Stimulated activated CD4-positive, alpha-beta T cell treated with anti-CD3 and anti-CD28 coated beads, Interleukin-15, amount 100 ng/mL, for 1 hour (primary cell): Measurements from ENCODE around the gene MARCHF3.
"Not testable (repeated sequence)": the region's sequence is repeated elsewhere in the genome, so short reads cannot be mapped to it uniquely, and the experiment has no call there.

Experiments
- DNase-seq, 2 donors: peaks; one replicate each; pipeline ENCODE4 v3.0.0-alpha.2; 2020; ENCODE audit warnings: low read depth in 1 of 2, low spot score in 1 of 2

MARCHF3 gene

GRCh38 chr5:126881821-126882600, 148.3 kb downstream of the MARCHF3 start:
- no peak for DNase-seq

GRCh38 chr5:126878634-126879033, 151.7 kb downstream of the MARCHF3 start:
- DNase-seq, result no peak

GRCh38 chr5:126878085-126878484, 152.3 kb downstream of the MARCHF3 start:
- no peak for DNase-seq

GRCh38 chr5:126877602-126878001, 152.8 kb downstream of the MARCHF3 start:
- DNase-seq, result no peak

DNA sequence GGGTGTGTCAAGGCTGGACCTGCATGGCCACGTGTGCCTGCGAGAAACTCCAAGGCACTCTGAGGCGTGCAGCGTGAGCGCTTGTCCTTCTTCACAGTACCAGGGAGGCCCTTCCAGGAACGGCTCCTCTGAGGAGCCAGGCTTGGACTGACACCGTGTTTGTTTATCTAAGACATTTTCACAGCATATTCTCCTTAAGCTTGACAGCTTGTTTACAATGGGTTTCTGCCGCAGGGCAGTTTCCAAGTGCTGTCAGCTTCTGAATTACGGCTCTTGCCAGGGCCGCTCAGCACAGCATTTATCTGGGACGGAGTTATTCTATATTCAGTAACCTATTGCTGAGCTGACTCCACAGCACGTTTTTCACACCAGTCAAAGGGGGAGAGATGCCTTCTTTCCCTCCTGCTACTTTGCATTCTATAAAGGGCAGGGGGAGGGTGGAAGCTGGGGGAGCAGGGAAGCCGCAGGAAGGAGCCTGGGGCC, 155.0 kb downstream of the MARCHF3 start:
- DNase-seq, result no peak

- no peak for DNase-seq
These were observed 157.6 kb downstream of the MARCHF3 start for GRCh38 chr5:126872561-126873354.

GRCh38 chr5:126871441-126871840, 158.9 kb downstream of the MARCHF3 start:
- no peak for DNase-seq

GRCh38 chr5:126869005-126869451, 161.3 kb downstream of the MARCHF3 start:
- no peak for DNase-seq

DNA sequence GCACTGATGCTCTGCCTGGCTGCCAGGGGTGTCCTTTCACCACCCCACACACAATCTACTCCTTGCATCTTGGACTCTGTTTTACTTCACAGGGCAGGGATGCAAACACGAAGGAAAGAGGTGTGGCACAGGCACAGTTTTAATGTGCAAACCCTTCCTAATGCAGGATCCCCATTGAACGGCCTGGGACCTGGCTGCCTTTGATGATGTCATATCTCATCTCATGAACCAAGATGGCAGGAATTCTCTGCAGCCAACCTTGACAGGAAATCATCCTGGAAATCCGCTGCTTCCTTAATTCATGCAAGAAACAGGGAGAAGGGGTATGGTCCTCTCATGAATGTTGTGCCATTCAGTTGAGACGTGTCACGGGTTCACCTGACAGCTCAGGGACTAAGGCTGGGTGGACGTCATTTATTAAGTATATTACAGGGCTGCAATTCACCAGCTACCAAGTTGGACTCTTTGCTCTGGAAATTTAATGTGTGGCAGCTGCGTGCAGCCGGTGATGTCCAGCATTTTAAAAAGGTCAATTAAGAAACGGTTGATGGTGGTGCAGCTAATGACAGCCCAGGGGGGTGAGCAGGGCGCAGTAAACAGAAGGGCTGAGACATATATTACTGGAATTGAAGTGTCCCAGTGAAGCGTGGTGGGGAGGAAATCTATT, 161.9 kb downstream of the MARCHF3 start:
- no peak for DNase-seq

DNA sequence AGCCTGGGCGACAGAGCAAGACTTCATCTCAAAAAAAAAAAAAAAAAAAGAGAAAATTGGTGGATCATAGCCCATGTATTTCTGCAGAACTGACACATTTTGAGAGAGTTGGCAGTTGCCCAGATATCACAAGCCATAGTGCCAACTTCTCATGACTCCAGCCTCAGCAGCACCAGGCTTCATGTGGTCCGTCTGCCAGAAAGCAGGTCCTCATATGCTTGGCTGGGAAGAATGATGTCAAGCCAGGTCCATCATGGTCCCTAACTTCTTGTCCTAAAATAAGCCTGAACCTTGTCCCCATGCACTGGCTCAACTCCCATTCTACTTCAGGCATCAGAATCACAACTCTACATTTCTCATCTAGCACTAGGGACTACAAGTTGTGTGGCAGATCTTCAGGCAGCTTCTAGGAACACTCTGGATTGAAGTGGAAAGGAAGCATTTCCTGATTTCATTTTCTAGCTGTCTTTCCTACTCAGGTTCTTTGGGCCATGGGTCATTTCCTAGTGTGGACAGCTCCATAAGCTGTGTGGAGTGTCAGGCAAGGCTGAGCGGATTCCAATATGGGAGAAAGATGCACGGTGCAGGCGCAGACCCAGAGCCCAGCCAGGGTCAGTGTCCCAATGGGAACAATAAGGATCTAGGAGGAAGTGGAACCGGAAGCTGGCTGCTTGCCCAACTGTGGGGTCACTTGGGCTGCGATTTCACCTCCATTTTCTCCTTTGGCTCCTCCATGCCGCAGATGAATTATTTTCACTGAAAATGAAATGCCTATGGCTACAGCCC, 163.3 kb downstream of the MARCHF3 start:
- no peak for DNase-seq

GRCh38 chr5:126865299-126865698, 165.1 kb downstream of the MARCHF3 start:
- no peak for DNase-seq

DNA sequence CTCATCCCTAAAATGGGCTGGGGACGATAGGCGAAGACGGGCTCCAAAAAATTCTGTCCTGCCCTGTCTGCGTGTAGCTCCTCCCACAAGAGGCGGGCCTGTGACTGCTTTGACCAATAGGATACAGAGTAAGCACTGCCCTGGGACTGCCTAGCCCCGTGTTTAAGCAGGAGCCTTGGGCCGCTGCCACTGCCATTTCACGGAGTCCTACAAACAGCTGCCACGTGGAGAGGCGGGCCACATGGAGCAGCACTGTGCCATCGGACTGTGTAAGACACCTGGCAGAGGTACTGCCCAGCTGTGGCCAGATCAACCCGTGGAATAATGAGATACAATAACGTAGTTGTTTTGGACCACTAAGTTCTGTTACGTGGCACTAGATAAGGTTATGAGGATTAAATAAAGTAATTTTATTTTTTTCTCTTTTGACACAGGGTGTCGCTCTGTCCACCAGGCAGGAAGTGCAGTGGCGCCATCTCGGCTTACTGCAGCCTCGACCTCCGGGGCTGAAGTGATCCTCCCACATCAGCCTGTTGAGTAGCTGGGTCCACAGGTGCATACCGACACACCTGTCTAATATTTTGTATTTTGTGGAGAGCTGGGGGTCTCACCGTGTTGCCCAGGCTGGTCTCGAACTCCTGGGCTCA, 166.2 kb downstream of the MARCHF3 start:
- no peak for DNase-seq

DNA sequence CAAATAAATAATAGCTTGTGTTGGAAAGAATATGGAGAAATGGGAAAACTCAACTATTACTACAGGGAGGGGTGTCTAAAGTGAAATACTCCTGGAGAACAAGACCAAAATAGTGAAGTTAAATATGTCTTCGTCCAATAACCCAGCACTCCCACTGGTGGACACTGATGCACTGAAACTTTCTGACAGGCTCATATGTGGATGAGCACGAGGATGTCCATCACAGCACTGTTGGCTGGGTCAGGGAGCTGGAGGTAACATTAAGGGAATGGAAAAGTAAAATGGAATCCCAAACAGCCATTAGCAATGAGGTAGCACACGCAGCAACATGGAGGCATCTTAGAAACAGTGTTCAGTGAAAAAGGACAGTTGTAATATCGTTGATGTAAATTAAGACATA, 167.0 kb downstream of the MARCHF3 start:
- DNase-seq, result no peak

GRCh38 chr5:126858441-126858840, 171.9 kb downstream of the MARCHF3 start:
- no peak for DNase-seq

DNA sequence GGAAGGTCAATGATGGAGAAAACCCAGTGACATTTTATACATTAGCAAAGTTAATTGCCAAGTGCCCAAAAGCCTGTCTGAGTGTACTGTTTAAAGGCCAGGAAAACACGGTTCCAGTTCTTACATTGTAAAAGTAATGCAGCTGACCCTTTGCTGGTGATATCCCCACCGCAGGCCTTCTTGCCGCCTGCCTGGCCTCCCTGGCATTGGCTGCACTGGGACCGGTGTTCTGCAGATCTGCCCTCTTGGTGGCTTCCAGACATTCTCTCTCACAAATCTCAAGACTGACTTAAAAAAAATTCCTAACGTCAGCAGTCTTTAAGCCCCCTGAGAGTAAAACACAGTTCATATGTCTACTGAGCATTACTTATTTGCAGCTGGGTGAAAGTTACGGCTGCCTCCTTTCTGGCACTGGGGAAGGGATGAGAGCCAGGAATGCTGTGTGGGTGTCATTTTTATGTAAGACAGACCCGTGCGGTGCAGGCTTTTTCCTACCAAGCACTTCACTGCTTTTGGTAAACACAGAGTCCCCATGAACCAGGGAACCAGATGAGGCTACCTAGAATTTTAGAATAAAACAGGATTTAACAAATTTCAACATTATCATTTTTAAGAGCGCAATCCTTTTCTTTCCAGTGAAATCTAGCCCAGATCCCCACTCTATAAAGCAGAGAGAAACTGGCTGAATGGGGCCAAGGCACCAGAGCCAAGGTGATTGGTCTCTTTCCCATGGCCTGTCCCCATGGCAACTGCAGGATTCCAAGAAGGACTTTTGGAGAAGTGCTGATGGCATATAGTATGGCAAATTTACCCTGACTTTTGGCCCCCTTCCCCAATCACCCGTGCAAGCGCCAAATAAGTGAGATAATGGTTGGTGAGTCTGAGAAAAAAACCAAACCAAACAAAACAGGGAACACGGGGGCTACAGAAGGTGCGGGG, 172.6 kb downstream of the MARCHF3 start:
- no peak for DNase-seq

DNA sequence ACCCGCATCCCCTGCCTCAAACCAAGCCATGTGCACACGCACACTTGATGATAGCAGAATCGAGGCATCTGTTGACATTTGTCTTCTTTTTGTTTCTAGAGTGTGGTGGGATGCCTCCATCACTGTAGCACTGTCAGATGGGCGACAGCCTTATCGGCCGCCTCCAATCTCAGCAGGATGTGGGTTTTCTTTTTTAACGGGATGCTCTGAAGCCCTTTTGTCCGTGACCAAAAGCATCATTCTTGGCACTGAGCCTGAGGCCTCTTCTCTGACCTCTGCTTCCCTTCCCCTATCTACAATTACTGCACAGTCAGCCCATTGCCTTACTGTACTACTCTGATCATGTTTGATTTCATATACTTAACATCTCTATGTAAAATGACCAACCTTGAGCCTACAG, 175.1 kb downstream of the MARCHF3 start:
- no peak for DNase-seq

DNA sequence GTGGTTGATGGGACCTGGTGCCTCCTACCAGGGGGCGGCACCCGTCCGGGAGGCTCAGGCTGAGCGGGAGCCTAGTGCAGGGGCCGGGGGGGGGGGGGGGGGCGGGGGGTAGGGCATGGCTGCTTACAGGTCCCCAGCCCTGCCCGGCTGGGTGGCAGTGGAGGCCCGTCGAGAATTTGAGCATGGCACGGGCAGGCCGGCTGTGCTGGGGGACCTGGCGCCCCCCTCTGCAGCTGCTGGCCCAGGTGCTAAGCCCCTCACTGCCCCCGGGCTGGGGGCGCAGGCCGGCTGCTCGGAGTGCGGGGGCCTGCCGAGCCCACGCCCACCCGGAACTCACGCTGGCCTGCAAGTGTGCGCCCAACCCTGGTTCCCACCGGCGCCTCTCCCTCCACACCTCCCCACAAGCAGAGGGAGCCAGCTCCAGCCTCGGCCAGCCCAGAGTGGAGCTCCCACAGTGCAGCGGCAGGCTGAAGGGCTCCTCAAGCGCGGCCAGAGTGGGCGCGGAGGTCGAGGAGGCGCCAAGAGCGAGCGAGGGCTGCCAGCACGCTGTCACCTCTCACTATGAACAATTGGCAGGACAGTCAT, 175.7 kb downstream of the MARCHF3 start:
- DNase-seq, result no peak

GRCh38 chr5:126853541-126854307, 176.6 kb downstream of the MARCHF3 start:
- not testable (repeated sequence) for DNase-seq
